Panc1 (cell line): ENCODE results near the gene VSNL1. TPM values are rescaled to one million over a fixed set of nuclear protein-coding genes. Genes with fewer than 3 reads are reported as not detected.

Source experiments
- ATAC-seq: fragments of 200-7000 bp; cut with Tn5 transposase; 2 replicates; pipeline ENCODE4 v1.9.1; 2020; ENCODE audit warnings: mild to moderate bottlenecking, moderate library complexity
- BruUV-seq: library from RNA; stranded (reverse); fragments of 400-500 nt; replicated peaks from 2 replicates; lab custom pipeline; 2021; lab: Mats Ljungman, UMichigan
- CTCF ChIA-PET: fragments of 300-600 bp; sonication (Branson Sonifier 250); formaldehyde crosslinking; loops from one replicate; lab custom pipeline; 2022; ENCODE audit warnings: antibody characterized with exemption; lab: Charles Lee
- POLR2A ChIA-PET: fragments of 300-600 bp; sonication (Branson Sonifier 250); formaldehyde crosslinking; loops from one replicate; lab custom pipeline; 2022; ENCODE audit warnings: antibody characterized with exemption; lab: Charles Lee
- DNase-seq: peaks from one replicate; pipeline ENCODE4 v3.0.0-alpha.2; 2010; ENCODE audit warnings: low read depth, low spot score
- H3K27ac ChIP-seq: 2 replicates; pipeline ENCODE4 v1.5.1; 2011; ENCODE audit warnings: mild to moderate bottlenecking, low read length, inconsistent platforms
- H3K27me3 ChIP-seq: fragments of 200-500 bp; sonication (Bioruptor generic); 2 replicates; pipeline ENCODE4 v1.6.0; 2014; ENCODE audit warnings: low read length, inconsistent platforms; ENCODE audit not compliant: control insufficient read depth, insufficient read depth
- H3K36me3 ChIP-seq: fragments of 200-500 bp; sonication (Bioruptor generic); 2 replicates; pipeline ENCODE4 v1.5.1; 2014; ENCODE audit warnings: inconsistent platforms, mild to moderate bottlenecking, low read length, moderate library complexity; ENCODE audit not compliant: control insufficient read depth, insufficient read depth
- H3K4me1 ChIP-seq: 2 replicates; pipeline ENCODE4 v1.5.1; 2011; ENCODE audit warnings: inconsistent platforms, mild to moderate bottlenecking, low read length, moderate library complexity; ENCODE audit not compliant: control insufficient read depth, insufficient read depth
- H3K4me3 ChIP-seq, 2 experiments: 2 replicates each; pipeline ENCODE4 v1.5.1; 2011 to 2012; ENCODE audit warnings: low read depth in 2 of 2, low read length in 2 of 2, mild to moderate bottlenecking in 2 of 2, inconsistent platforms in 1 of 2, moderate library complexity in 1 of 2
- H3K9me3 ChIP-seq: fragments of 200-500 bp; sonication (Bioruptor generic); 2 replicates; pipeline ENCODE4 v1.5.1; 2014; ENCODE audit warnings: low read depth, mild to moderate bottlenecking, inconsistent platforms, low read length, moderate library complexity; ENCODE audit not compliant: control insufficient read depth, insufficient read depth
- POLR2AphosphoS5 ChIP-seq: IDR thresholded peaks from 2 replicates; pipeline ENCODE4 v1.6.1; 2012; ENCODE audit warnings: mild to moderate bottlenecking, low read depth, low read length, moderate library complexity
- REST ChIP-seq, 2 experiments: IDR thresholded peaks; 2 replicates each; pipeline ENCODE4 v1.6.1; 2011 to 2012; ENCODE audit warnings: low read depth in 2 of 2, control low read depth in 1 of 2, low read length in 1 of 2, mild to moderate bottlenecking in 1 of 2, moderate library complexity in 1 of 2; ENCODE audit not compliant: insufficient read depth in 1 of 2
- SIN3A ChIP-seq: IDR thresholded peaks from 2 replicates; pipeline ENCODE4 v1.6.1; 2012; ENCODE audit warnings: low read depth, mild to moderate bottlenecking, low read length, moderate library complexity, borderline replicate concordance; ENCODE audit not compliant: insufficient read depth
- TCF7L2 ChIP-seq: IDR thresholded peaks from 2 replicates; pipeline ENCODE4 v1.6.1; 2011; ENCODE audit warnings: mild to moderate bottlenecking, low read depth, low read length, inconsistent platforms
- in situ Hi-C: cut with HindIII; loops from 2 replicates; pipeline ENCODE4 v1.10.0; 2016; ENCODE audit warnings: low sequenced_read_pairs, low pct_unique_long_range_greater_than_20kb
- intact Hi-C: fragments of 100-400 bp; cut with micrococcal nuclease; formaldehyde crosslinking; loops from one replicate; pipeline ENCODE4 v1.10.0; 2022; ENCODE audit not compliant: unreplicated experiment
- total RNA-seq: library from RNA; stranded (reverse); gene quantifications from one replicate; pipeline ENCODE4 v1.2.1, GENCODE V29; 2021; ENCODE audit not compliant: unreplicated experiment
- TF ChIP-seq, protein P1 (sequence below): fragments of 450-650 bp; IDR thresholded peaks from 2 replicates; pipeline ENCODE4 v1.5.1; 2017; ENCODE audit warnings: mild to moderate bottlenecking

Gene VSNL1
- total RNA-seq, 1 experiment from 2014 or later: not detected

DNA sequence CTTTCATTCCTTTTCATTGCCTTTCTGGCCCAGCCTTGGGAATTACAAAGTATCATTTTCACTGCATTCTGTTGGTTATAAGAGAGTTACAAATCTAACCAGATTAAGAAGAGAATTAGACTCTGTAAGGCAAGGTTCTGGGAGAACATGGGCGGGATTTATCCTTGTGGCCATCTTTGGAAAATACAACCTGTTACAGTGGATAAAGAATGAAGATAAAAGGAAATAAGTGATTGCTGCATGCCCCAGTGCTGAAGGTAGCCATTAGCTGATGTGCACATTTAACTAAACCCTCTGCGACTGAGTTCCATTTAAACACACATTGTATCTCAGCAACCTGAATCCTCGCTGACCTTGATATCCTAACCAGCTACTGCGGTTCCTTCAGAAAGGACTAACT, 119.7 kb downstream of the VSNL1 start:
- ChIA-PET POLR2A (no interaction called here), CTCF (no interaction called here)
- no TSS peak for BruUV-seq
- Histone ChIP-seq H3K27me3 (no peaks in the 10 kb centered on the region), H3K9me3 (no peaks in the 10 kb centered on the region), H3K36me3 (peaks cover 9% of the 10 kb centered on the region; the same call in 1 of the 2 replicates), H3K27ac (no peak overlapping the region), H3K4me3 (no peak overlapping the region), H3K4me1 (no peaks in the 10 kb centered on the region)
- no peak for DNase-seq
- intact Hi-C loops (no loop called here), in situ Hi-C loops (no loop called here)
- TF ChIP-seq, protein P1, sequence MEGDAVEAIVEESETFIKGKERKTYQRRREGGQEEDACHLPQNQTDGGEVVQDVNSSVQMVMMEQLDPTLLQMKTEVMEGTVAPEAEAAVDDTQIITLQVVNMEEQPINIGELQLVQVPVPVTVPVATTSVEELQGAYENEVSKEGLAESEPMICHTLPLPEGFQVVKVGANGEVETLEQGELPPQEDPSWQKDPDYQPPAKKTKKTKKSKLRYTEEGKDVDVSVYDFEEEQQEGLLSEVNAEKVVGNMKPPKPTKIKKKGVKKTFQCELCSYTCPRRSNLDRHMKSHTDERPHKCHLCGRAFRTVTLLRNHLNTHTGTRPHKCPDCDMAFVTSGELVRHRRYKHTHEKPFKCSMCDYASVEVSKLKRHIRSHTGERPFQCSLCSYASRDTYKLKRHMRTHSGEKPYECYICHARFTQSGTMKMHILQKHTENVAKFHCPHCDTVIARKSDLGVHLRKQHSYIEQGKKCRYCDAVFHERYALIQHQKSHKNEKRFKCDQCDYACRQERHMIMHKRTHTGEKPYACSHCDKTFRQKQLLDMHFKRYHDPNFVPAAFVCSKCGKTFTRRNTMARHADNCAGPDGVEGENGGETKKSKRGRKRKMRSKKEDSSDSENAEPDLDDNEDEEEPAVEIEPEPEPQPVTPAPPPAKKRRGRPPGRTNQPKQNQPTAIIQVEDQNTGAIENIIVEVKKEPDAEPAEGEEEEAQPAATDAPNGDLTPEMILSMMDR: no peak
- TF ChIP-seq REST (IDR thresholded peaks at IDR 0.05; ENCODE audit: insufficient read depth in 1 of 2, low read depth in 2 of 2, low read length in 1 of 2) (no peak), SIN3A (no peak), TCF7L2 (no peak), POLR2AphosphoS5 (no peak)
- no peak for ATAC-seq

DNA sequence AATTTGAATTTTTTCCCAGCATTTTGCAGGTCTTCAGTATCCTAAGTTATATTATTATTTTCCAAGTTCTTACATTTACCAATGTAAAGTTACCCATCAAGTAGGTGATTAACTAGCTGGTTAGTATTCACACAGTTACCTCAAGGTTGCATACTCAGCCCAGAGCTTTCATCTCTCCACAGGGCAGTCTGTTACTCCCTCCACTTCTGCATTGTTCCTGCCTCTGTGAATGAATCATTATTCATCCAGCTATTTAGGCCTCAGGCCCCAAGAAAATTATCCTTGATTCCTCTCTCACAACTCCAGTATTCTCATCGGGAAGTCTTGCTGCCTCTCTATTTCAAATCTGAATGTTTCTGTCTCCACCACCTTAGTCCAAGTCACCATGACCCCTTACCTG, 121.0 kb downstream of the VSNL1 start:
- no peak for TF ChIP-seq TCF7L2
- TF ChIP-seq, protein P1: no peak
- no peak for TF ChIP-seq POLR2AphosphoS5
- TF ChIP-seq SIN3A: no peak
- TF ChIP-seq REST (IDR thresholded peaks at IDR 0.05; ENCODE audit: insufficient read depth in 1 of 2, low read depth in 2 of 2, low read length in 1 of 2): no peak
- in situ Hi-C loops: no loop called here

More for the DNA sequence above, 121.0 kb downstream of the VSNL1 start:
- Histone ChIP-seq H3K36me3 (peaks cover 21% of the 10 kb centered on the region; the same call in 1 of the 2 replicates), H3K27me3 (no peaks in the 10 kb centered on the region), H3K4me1 (no peaks in the 10 kb centered on the region), H3K4me3 (no peak overlapping the region), H3K27ac (no peak overlapping the region), H3K9me3 (no peaks in the 10 kb centered on the region)
- ChIA-PET CTCF (interaction anchor here (0.8 kb wide), 1 partner anchor 10 kb away, joined by 8 read pairs; no protein-coding TSS in a partner anchor), POLR2A (no interaction called here)
- no TSS peak for BruUV-seq
- intact Hi-C loops: no loop called here
- ATAC-seq: no peak
- DNase-seq: no peak
